Measurements from ENCODE around the gene CAMSAP1.

CAMSAP1 gene

DNA sequence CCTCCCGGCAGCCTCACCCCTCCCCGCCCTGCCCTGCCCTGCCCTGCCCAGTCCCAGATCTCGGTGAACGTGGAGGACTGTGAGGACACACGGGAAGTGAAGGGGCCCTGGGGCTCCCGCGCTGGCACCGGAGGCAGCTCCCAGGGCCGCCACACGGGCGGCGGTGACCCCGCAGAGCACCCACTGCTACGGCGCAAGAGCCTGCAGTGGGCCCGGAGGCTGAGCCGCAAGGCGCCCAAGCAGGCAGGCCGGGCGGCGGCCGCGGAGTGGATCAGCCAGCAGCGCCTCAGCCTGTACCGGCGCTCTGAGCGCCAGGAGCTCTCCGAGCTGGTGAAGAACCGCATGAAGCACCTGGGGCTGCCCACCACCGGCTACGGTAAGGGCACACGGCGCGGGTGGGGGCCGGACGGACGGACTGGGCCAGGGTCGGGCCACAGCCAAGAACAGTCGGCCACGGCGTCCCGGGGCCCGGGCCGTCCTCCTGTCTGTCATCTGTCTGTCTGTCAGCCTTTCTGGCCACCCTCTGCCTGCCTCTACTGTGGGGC is 121.1 kb downstream of the CAMSAP1 start:
- TF ChIP-seq, protein P1, sequence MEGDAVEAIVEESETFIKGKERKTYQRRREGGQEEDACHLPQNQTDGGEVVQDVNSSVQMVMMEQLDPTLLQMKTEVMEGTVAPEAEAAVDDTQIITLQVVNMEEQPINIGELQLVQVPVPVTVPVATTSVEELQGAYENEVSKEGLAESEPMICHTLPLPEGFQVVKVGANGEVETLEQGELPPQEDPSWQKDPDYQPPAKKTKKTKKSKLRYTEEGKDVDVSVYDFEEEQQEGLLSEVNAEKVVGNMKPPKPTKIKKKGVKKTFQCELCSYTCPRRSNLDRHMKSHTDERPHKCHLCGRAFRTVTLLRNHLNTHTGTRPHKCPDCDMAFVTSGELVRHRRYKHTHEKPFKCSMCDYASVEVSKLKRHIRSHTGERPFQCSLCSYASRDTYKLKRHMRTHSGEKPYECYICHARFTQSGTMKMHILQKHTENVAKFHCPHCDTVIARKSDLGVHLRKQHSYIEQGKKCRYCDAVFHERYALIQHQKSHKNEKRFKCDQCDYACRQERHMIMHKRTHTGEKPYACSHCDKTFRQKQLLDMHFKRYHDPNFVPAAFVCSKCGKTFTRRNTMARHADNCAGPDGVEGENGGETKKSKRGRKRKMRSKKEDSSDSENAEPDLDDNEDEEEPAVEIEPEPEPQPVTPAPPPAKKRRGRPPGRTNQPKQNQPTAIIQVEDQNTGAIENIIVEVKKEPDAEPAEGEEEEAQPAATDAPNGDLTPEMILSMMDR (IDR thresholded peaks at IDR 0.05; ENCODE audit: control insufficient read depth, extremely low read depth, insufficient read depth): no peak
- DNase-seq (ENCODE audit: low read depth): no peak
- no peak overlapping the region for H3K4me3 ChIP-seq (ENCODE audit: low read depth, low read length)

DNA sequence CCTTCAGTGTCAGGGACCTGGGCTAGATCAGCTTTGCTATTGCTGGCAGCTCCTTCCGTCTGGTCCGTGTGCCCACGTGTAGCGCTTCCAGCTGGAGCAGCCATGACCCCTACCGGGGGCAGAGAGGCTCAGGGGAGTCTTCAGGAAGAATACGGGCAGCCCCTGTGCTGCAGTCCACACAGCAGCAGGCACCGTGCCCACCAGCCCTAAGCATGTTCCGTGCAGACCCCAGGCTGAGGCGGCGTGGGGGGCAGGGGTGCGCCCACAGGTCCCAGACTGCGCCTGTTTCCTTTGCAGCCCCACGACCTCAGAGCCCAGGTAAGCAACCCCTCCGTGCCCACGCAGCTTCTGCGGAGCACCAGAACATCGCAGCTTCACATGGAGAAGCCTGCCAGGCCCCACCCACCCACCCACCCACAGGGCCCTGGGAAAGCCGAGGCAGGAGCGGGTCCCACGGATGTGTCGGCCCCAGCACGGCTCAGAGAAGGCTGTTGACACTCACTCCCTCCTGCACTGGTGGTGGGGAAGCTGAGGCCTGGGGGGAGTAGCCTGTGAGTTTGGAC is 122.3 kb downstream of the CAMSAP1 start:
- DNase-seq (ENCODE audit: low read depth): no peak

DNA sequence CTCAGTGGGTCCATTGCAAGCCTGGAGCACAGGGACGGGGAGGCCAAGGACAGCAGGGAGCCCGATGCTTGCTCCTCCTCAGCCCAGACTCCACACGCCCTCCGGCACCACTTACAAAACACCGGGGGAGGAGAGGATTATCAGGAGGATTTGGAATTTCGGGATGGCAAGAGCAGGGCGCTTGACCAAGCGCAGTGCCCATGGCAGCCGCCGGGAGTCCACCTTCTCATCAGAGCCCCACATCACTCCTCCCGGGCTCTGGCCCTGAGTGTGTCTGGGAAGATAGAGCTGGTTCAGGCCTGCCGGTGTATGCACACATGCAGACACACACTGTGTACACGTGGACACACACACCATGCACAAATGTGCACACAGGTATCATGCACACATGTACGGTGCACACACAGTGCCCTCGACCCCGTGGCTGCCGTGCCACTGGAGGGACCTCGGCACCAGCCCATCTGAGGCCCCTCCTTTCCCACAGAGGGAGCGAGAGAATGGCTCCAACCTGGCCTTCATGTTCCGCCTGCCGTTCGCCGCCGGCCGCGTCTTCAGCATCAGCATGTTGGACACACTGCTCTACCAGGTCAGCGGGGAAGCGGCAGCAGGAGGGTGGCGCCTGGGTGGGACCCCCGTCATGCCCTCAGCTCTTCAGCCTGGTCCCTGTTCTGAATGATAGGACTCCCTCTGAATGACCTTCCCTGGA is 123.7 kb downstream of the CAMSAP1 start:
- TF ChIP-seq, protein P1 (IDR thresholded peaks at IDR 0.05; ENCODE audit: control insufficient read depth, extremely low read depth, insufficient read depth): no peak
- no peak for DNase-seq (ENCODE audit: low read depth)

More for the DNA sequence above, 122.3 kb downstream of the CAMSAP1 start:
- no peak overlapping the region for H3K4me3 ChIP-seq (ENCODE audit: low read depth, low read length)
- TF ChIP-seq, protein P1 (IDR thresholded peaks at IDR 0.05; ENCODE audit: control insufficient read depth, extremely low read depth, insufficient read depth): no peak

DNA sequence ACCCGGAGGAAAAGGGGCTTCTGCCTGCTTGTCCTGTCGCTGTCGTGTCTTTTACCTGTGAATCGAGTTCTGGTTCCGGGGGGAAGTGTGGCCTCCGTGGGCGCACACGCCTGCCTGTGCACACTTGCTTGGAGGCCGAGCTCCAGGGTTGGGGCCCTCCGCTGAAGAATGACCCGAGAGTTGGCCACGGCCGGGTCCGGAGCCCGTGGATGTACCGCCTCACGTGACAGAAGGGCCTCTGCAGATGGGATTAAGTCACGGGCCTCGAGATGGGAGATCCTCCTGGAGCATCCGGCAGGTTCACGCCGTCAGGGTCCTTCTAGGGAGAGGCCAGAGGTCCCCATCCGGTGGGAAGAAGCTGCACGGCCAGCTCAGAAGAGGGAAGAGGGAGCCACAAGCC is 124.4 kb downstream of the CAMSAP1 start:
- no peak overlapping the region for H3K4me3 ChIP-seq (ENCODE audit: low read depth, low read length)
- TF ChIP-seq, protein P1 (IDR thresholded peaks at IDR 0.05; ENCODE audit: control insufficient read depth, extremely low read depth, insufficient read depth): no peak
- DNase-seq (ENCODE audit: low read depth): no peak

More for the DNA sequence above, 123.7 kb downstream of the CAMSAP1 start:
- no peak overlapping the region for H3K4me3 ChIP-seq (ENCODE audit: low read depth, low read length)

DNA sequence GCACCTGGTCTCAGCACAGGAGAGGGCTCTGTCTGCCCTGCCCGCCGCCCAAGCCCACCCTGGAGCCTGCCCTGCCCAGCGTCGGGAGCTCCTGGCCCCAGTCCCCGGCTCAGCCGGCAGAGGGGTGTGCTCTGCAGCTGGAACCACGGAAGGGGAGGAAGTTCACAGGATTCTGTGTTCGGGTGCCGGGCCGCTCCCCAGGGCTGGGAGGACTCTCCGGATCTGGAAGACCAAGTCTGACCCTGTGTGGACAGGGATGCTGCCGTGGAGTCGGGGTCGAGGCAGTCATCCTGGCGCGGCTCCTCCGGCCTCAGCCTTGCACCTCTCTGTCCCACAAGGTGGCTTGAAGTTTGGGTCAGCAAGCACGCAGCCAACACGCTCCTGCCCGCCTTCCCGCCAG is 126.7 kb downstream of the CAMSAP1 start:
- TF ChIP-seq, protein P1 (IDR thresholded peaks at IDR 0.05; ENCODE audit: control insufficient read depth, extremely low read depth, insufficient read depth): no peak
- no peak overlapping the region for H3K4me3 ChIP-seq (ENCODE audit: low read depth, low read length)
- no peak for DNase-seq (ENCODE audit: low read depth)

DNA sequence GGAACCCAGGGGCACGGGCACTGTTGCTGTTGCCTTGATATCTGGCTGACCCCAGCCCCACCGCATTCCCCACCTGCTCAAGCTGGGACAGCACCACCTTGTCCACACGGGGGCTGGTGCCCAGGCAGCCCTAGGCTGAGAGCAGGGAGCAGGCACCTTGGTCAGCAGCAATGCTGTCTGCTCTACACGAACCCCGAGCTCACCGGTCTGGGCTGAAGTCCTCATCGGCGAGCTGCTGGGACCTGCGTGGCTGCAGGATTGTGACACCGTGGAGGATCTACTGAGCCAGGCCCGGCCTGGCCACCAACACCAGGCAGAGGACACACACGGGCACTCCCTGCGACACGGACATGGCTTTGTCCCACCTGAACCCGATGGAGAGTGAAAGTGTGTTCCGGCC is 127.3 kb downstream of the CAMSAP1 start:
- DNase-seq (ENCODE audit: low read depth): no peak
- H3K4me3 ChIP-seq (ENCODE audit: low read depth, low read length): no peak overlapping the region
- TF ChIP-seq, protein P1 (IDR thresholded peaks at IDR 0.05; ENCODE audit: control insufficient read depth, extremely low read depth, insufficient read depth): no peak
